Measurements from ENCODE around the gene NTF3.
"Not testable (repeated sequence)": the region's sequence is repeated elsewhere in the genome, so short reads cannot be mapped to it uniquely, and the experiment has no call there.

Gene NTF3

GRCh38 chr12:5534426-5535199, 102.7 kb downstream of the NTF3 start:
- no peak for DNase-seq (ENCODE audit: low read depth in 2 of 2)

GRCh38 chr12:5535541-5535940, 103.6 kb downstream of the NTF3 start:
- DNase-seq (ENCODE audit: low read depth in 2 of 2), result no peak

- DNase-seq (ENCODE audit: low read depth in 2 of 2), result not testable (repeated sequence)
These were observed 105.2 kb downstream of the NTF3 start for GRCh38 chr12:5537026-5537615.

GRCh38 chr12:5537771-5538170, 105.9 kb downstream of the NTF3 start:
- DNase-seq (ENCODE audit: low read depth in 2 of 2), result no peak

Data from stimulated activated CD4-positive, alpha-beta T cell treated with anti-CD3 and anti-CD28 coated beads, Interleukin-4, amount 100 ng/mL, for 48 hours (primary cell).